Stimulated activated CD4-positive, alpha-beta T cell treated with anti-CD3 and anti-CD28 coated beads, Interleukin-15, amount 100 ng/mL, for 24 hours (primary cell): ENCODE measurements around the gene RAD50.
"Not testable (repeated sequence)": the region's sequence is repeated elsewhere in the genome, so short reads cannot be mapped to it uniquely, and the experiment has no call there.

ENCODE experiments used
- DNase-seq: peaks from one replicate; pipeline ENCODE4 v3.0.0-alpha.2; 2020

The RAD50 gene

DNA sequence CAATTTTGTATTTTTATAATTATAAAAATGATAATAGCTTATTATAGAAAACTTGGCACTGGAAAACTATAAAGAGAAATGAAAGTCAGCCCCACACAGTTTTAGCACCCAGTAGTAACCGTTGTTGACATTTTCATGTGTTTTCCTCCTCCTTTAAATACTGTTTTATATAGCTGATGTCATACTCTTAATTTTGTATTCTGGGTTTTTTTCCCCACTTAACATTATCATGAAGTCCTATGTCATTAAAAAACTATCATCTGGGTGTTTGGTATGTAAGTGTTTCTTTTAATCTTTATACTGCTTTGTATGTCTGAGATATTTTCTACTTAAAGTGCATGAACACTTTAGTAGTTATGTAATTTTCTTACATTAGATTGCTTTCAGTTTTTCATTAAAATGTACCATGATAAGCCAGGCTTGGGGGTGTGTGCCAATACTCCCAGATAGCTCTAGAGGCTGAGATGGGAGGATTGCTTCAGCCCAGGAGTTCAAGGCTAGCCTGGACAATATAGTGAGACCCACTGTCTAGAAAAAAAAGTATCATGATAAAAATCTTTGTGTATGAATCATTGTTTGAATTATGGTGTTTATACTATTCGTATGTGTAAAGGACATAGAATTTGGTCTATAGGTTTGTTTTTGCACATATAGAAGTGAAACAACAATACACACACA lies 2.7 kb downstream of the RAD50 start:
- DNase-seq, result no peak

DNA sequence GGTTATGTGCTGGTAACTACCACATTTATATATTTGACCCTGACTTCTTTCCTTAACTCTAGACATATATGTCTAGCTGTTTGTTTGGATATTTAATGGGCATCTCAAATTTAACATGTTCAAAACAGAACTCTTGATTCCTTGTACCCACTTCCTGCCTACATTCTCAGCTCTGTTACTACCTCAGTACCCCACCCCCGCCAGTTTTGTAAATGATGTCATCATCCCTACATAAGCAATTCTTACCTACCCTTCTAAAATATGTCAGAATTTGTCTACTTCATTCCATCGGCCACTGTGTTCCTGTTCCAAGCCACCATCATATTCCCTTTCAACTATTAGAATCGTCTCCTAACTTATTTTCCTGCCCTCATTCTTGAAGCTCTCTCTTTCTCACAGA lies 4.8 kb downstream of the RAD50 start:
- peak; percentile 23 for DNase-seq

DNA sequence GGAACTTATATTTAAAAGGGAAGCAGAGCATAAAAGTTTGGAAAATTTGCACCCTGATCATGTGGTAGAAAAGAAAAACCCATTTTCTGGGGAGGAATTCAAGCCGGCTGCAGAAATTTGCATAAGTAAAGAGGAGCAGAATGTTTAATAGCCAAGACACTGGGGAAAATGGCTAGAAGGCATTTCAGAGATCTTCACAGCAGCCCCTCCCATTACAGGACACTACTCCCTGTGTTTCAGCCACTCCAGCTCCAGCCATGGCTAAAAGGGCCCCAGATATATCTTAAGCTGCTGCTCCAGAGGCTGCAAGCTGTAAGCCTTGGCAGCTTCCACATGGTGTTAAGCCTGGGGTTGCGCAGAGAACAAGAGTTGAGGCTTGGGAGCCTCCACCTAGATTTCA lies 7.8 kb downstream of the RAD50 start:
- DNase-seq, result not testable (repeated sequence)

DNA sequence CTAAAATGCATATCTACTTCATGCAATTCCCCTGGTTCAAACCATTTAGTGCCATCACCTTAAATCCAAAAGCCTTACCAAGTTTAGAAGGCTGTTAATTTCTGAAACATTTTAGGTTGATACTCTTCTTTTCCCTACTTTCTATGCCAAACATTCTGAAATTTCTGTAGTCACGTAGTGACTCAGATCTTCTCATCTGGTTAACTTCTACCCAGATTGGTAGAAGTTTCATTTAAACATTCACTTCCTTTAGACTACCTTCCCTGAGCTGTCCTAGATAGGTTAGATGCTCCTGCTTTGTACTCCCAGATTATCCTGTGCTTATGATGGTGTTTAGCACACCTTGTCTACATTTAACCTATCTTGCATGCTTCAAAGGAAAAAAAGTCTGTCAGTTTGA lies 9.9 kb downstream of the RAD50 start:
- no peak for DNase-seq

DNA sequence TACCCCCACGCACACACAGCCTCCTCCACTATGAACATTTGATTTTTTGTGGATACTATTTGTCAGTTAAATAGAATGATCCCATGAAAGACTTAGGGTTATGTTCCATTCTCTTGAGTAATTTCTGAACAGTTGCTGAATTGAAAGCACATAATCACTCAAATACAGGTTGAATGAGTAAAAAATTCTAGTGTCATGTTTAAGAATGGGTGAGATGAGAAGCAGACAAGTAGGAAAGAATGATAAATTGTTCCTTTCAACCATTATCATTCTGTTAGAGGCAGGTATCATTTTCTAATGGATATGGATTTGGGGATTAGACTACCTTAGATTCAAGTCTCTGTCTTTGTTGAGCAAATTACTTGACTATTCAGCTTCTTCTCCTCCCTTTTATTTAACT lies 19.3 kb downstream of the RAD50 start:
- no peak for DNase-seq

DNA sequence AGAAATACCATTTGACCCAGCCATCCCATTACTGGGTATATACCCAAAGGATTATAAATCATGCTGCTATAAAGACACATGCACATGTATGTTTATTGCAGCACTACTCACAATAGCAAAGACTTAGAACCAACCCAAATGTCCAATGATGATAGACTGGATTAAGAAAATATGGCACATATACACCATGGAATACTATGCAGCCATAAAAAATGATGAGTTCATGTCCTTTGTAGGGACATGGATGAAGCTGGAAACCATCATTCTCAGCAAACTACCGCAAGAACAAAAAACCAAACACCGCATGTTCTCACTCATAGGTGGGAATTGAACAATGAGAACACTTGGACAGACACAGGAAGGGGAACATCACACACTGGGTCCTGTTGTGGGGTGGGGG lies 27.8 kb downstream of the RAD50 start:
- DNase-seq, result not testable (repeated sequence)

DNA sequence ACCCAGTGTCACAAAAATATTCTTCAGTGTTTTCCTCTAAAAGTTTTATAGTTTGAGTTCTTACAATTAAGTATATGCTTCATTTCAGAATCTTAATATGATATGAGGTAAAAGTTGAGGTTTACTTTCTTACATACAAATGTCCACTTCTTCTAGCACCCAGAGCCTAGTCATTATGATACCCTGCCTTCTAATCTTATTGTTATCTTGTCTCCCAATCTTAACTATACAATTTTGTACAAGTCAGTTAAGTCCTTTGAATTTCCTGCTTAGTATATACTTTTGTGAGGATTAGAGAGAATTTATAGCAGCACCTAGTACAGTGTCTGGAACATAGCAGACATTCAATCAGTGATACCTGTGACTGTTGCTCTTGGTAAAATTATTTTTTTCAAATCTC lies 29.3 kb downstream of the RAD50 start:
- no peak for DNase-seq

DNA sequence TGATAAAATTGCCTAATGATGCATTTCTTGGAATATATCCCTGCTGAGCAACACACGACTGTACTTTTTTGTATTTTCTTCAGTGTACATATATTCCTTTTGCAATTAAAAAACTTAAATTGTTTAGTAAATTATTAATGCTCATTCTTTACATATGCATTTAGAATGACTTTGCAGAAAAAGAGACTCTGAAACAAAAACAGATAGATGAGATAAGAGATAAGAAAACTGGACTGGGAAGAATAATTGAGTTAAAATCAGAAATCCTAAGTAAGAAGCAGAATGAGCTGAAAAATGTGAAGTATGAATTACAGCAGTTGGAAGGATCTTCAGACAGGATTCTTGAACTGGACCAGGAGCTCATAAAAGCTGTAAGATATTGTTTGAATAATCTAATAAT lies 32.7 kb downstream of the RAD50 start:
- no peak for DNase-seq

DNA sequence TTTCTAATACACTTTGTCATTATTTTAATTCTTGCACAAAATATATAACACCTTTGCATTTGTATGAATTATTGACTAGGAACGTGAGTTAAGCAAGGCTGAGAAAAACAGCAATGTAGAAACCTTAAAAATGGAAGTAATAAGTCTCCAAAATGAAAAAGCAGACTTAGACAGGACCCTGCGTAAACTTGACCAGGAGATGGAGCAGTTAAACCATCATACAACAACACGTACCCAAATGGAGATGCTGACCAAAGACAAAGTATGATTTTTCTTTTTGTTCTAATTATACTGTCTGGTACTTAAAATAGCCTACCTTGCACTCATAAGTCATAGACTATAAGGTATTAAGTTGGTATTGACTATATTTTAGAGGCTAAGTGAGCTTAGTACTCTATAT lies 34.4 kb downstream of the RAD50 start:
- DNase-seq, result no peak

DNA sequence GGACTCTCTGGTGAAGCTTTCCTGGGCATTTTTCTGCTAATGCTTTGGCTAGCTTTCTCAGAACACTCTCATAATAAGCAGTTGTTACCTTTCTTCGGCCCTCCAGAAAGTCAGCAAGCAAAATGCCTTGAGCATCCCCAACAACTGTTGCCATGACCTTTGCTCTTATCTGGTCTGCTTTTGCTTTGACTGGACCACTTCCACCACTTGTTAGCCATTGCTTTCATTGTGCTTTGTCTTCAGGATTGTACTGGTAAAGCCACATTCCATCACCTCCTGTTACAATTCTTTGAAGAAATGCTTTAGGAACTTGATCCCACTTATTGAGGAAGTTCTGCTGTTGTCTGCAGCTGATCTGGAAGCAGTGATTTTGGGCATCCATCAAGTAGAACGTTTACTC lies 35.7 kb downstream of the RAD50 start:
- no peak for DNase-seq

DNA sequence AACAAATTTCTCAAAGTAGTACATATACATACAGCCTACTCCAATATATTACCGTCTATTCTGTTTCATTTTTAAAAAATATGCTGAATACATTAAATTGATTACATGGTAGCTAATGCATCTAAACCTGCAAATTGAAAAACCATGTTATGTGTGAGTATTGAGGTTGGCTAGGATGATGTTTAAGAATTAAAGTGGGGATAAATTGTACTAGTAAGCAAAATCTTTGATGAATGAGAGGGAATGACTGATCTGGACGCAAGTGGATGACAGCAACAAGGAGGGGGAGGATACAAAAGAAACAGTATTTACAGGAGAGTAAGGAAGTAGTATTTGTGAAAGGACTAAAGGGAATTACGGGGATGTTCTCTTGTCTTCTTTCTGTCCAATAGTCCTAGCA lies 37.4 kb downstream of the RAD50 start:
- DNase-seq, result no peak

DNA sequence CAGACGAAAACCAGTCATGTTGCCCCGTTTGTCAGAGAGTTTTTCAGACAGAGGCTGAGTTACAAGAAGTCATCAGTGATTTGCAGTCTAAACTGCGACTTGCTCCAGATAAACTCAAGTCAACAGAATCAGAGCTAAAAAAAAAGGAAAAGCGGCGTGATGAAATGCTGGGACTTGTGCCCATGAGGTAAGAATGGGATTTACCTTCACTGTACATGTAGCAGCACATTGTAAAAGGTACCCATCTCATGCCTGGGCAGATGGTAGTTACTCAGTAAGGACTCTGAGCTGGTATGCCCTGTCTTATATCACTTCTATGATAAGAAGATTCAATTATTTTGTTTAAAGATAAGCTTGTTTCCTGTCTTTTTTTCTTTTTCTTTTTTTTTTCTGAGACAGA lies 38.8 kb downstream of the RAD50 start:
- no peak for DNase-seq

DNA sequence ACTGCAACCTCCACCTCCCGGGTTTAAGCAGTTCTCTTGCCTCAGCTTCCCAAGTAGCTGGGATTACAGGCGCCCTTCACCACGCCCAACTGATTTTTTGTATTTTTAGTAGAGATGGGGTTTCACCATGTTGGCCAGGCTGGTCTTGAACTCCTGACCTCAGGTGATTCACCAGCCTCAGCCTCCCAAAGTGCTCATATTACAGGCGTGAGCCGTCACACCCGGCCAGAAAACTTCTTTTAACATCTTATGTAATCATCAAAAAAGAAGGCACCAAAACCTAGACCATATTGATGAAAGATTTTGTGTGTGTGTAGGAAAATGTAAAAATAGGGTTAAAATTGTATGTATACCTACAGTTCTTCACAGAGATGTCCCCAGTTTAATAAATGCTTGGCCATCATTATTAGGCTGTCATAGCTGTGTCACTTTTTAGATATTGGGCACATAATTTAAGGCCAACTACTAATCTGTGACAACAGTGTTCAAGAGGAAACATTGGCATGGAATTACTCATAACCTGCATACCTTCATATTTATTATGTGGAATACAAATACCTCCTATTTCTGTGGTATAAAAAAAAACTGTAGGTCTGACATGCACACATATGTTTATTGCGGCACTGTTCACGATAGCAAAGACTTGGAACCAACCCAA lies 44.4 kb downstream of the RAD50 start:
- DNase-seq, result no peak

DNA sequence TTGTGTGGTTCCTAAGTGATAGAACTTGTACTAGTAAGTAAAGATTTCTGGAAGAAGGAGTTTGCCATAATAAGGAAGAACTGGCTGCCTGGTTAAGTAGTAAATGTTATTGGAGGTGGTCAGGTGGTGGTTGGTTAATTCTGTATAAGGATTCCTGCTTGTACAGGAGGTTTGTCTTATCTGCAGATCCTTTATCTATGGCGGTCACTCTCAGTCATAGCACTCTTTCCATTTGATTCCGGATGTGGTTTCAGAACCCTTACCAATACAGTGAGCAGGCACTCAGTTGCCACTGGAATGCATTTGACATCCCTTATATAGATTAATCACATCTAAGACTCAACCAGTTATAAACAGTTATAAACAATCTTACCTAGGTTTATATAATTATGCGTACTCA lies 50.3 kb downstream of the RAD50 start:
- no peak for DNase-seq

DNA sequence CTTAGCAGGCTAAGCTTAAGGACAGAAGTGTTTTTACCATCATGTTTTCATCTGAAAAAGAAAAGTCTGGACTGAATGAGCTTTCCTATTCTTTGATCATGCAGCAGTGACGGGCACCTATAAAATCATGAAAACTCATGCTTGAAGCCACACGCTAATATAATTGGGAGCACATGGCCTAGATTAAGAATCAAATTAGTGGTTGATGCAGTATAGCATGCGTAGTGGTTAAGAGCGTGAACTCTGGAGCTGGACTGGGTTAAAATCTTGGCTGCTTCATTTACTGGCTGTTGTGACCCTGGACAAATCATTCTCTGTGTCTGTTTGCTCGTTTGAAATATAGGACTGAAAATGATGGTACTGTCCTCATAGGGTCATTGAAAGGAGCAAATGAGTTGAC lies 51.3 kb downstream of the RAD50 start:
- DNase-seq, result no peak

DNA sequence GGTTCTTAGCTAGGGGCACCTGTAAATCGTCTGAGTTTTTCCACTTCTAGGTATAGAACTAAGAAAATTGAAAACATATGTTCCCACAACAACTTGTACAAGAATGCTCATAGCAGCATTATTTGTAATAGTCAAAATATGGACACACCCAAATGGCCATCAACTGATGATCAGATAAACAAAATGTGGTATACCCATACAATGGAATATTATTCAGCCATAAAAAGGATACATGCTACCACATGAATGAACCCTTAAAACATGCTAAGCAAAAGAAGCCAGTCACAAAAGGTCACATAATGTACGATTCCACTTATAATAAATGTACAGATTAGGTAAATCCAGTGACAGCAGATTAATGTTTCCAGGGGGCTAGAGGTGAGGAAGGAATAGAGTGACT lies 55.2 kb downstream of the RAD50 start:
- DNase-seq, result no peak

DNA sequence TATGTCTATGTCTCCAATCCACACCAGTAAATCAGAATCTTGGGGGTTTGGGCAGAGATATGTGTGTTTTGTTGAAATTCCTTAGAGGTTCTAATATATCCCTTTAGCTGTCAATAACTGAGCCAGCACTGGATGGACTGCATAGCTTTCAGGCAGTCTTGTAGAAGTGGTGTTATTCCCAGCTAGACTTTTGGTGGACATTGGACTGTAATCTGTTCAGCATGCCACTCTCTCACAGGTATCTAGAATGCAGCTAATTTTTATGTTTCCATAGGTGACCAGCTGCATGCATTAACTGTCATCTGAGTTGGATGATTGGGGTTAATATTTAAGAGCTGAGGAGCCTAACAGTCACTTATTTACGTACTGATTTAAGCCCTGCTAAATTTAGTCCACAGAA lies 56.1 kb downstream of the RAD50 start:
- DNase-seq, result no peak

DNA sequence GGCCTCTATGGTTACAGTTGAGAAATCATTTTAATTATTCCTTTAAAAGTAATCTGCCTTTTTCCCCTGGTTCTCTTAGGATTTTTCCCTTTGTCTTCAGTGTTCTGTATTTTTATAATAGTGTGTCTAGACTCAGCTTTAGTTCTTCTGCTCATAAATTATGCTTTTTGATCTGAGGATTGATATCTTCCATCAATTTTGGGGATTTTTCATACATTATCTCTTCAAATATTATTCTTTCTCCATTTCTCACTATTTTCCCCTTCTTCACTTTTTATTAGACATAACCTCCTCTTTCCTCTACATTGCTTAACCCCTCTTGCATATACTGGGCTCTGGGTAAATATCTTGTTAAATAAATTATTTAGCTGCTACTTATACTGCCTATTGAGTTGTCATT lies 64.9 kb downstream of the RAD50 start:
- DNase-seq, result no peak

DNA sequence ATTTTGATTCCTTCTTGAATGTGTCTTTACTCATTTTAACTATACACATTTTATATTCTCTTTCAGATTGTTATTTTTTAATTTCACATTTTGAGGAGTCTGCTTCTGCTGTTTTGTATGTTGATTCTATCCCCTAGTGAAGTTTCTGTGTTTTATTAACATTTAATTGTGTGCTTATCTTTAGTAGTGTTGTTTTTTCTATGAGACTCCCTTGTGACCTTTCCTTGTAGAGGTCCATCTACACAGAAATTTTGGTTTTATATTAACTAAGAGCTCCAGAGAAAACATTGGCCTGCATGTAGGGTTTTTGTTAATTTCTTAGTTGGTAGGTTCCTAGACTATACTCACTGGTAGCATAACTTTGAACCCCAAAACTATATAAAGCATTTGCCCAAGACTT lies 65.8 kb downstream of the RAD50 start:
- no peak for DNase-seq

DNA sequence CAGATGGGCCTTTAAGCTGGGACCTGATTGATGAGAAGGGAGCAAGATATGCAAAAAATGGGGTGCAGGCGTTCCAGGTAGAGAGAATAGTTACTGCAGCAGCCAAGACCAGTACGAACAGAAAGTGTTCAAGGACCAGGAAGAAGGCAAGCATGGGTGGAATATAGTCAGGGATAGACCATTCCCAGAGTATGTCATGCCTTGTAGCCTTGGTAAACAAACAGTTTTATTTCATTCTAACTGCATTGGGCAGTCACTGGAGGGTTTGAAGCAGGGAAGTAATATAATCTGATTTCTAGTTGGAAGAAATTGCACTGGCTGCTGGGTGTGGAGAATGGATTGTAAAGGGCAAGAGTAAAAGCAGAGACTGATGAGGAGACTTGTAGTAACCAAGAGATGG lies 70.7 kb downstream of the RAD50 start:
- no peak for DNase-seq

DNA sequence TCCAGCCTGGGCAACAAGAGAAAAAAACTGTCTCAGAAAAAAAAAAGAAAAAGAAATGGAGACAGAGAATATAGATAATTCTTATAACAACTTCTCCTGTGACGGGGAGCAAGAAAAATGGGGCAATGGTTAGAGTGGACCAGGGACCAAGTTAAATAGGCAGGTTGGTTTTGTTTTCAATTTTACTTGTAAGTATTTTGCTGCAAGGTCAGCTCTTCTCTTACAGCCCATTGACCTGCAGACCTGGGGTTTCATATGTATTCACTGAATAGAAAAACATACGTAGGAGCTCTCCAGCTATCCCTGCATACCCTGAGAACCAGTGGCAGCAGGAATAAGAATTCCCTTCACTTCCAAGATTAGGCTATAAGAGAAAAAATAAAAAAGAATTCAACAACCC lies 72.0 kb downstream of the RAD50 start:
- DNase-seq, result no peak

DNA sequence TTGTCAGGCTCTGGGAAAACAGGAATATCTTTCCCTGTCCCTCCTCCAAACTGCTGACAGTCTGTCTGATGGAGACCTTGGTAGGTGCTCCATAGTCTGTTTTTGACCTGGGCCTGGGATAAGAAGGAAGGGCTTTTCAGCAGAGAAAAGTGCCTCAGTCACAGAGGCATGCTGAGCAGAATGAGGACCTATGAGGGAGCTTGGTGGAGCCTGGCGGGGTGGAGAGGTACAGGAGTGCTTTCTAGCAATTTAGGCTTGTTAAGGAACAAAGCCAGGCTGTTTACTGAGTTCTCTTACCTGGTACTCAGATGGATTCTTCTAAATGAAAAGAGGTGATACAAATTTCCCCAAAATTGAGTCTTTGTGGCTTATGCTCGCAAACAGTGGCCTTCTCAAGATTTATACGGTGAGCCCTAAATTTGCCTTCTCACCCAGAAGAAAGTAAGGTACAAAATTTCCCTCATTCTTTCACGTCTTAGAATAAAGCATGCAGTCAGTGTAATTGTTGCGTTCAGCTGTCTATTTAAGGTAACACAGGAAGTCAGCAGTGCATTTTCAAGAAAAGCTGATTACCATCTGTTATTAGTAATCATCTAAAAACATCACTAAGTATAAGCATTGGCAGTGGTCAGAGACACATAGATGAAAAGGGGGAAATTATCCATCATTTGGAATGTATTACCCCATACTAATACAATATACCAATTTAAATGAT lies 72.6 kb downstream of the RAD50 start:
- no peak for DNase-seq

DNA sequence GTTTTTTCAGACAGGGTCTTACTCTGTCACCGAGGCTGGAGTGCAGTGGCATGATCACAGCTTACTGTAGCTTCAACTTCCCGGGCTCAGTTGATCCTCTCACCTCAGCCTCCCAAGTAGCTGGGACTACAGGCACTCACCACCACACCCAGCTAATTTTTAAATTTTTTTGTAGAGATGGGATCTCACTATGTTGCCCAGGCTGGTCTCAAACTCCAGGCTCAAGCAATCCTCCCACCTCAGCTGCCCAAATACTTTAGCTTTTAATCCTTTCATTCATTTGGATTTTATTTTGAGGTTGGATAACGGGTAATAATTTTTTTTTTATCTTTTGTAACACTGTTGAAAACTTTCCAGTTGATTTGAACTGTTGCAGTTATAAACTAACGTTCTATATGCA lies 76.8 kb downstream of the RAD50 start:
- not testable (repeated sequence) for DNase-seq

DNA sequence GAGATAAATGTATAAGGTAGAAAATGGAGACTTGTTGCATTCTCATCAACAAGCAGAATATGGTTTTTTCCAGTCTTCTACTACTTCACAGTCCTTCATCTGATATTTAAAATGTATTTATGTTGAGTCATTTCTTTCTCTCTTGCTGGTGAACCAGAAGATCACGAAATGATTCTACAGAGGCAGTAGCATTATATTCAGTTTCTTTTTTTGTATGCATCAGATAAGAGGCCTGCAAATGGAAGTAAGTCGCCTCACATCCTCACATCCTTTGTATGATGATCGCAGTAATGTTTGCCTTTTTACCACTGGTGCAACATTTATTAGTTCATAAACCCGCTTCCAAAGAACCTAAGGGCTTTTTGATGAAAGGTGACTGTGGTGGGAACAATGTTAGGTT lies 79.1 kb downstream of the RAD50 start:
- DNase-seq, result no peak

DNA sequence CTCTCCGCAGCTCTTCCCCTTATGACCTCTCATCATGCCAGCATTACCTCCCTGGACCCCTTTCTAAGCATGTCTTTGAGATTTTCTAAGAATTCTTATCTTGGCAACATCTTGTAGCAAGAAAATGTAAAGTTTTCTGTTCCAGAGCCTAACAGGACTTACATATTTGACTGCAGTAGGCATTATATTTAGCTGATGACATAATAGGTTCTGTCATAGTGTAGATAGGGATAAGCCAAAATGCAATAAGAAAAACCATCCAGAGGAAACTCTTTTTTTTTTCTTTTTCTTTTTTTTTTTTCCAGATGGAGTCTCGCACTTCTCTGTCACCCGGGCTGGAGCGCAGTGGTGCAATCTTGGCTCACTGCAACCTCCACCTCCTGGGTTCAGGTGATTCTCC lies 80.5 kb downstream of the RAD50 start:
- no peak for DNase-seq
